ENCODE data around the gene PIK3R5. TPM values are rescaled to one million over a fixed set of nuclear protein-coding genes. Genes with fewer than 3 reads are reported as not detected.

PIK3R5 gene
- total RNA-seq, 1 donor from 2014 or later: 0.29 TPM

DNA sequence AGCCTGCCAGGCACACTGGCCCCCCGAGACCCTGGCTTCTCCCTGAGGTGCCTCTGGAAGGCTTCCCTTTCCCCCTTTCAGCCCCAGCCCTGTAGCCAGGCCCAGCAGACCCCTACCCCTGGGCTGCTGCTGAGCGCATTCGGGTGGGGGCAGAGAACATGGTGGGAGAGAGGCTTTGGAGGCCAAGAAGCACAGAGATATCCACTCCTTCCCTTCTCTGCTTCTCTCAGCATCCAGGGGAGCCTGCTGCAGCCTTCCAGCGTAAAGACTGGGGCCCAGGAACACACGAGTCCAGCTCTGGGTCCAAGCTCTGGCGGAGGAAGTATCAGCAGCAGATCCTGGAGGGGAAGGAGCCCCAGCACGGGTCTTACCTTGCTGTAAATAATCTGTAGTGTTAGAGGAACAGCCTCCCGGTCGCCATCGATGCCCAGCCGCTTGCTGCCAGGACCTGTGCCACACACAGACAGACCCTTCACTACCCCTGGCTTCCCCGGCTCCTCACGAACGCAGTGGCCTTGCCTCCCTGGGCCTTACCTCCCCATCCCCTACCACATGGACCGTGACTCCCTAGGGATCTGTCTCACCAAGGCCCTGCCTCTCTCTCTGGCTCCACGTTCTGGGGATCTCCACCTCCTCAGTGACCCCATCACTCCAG lies 81.0 kb downstream of the PIK3R5 start:
- H3K4me1 Mint-ChIP-seq (ENCODE audit: unreplicated experiment): no peaks in the 10 kb centered on the region
- no peak overlapping the region for H3K27ac Mint-ChIP-seq
- TF ChIP-seq, protein P1, sequence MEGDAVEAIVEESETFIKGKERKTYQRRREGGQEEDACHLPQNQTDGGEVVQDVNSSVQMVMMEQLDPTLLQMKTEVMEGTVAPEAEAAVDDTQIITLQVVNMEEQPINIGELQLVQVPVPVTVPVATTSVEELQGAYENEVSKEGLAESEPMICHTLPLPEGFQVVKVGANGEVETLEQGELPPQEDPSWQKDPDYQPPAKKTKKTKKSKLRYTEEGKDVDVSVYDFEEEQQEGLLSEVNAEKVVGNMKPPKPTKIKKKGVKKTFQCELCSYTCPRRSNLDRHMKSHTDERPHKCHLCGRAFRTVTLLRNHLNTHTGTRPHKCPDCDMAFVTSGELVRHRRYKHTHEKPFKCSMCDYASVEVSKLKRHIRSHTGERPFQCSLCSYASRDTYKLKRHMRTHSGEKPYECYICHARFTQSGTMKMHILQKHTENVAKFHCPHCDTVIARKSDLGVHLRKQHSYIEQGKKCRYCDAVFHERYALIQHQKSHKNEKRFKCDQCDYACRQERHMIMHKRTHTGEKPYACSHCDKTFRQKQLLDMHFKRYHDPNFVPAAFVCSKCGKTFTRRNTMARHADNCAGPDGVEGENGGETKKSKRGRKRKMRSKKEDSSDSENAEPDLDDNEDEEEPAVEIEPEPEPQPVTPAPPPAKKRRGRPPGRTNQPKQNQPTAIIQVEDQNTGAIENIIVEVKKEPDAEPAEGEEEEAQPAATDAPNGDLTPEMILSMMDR (conservative IDR thresholded peaks at IDR 0.05): no peak
- peaks cover 8% of the 10 kb centered on the region for H3K27me3 Mint-ChIP-seq
- DNase-seq (ENCODE audit: extremely low spot score, unreplicated experiment): no peak
- no peaks in the 10 kb centered on the region for H3K36me3 Mint-ChIP-seq
- H3K4me3 Mint-ChIP-seq: no peak overlapping the region
- no peaks in the 10 kb centered on the region for H3K9me3 Mint-ChIP-seq

DNA sequence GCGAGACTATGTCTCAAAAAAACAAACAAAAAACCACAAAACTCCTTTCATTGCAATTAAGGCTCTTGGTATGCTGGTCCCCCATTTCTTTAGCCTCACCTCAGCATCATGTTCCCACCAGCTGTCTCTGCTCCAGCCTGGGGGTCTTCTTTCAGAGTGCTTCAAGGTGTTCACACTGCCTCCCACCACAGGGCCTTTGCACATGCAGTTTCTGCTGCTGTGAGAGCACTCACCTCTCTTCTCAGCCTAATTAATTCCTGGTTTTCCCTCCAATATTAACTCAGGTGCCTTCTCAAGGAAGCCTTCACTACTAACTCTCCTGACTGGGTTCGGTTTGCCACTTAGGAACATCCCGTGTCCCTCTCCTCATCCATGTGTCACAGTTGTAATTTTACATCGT lies 82.2 kb downstream of the PIK3R5 start:
- Mint-ChIP-seq H3K27ac (no peak overlapping the region), H3K27me3 (peaks cover 12% of the 10 kb centered on the region), H3K9me3 (no peaks in the 10 kb centered on the region), H3K4me3 (no peak overlapping the region), H3K4me1 (ENCODE audit: unreplicated experiment) (no peaks in the 10 kb centered on the region), H3K36me3 (no peaks in the 10 kb centered on the region)
- no peak for DNase-seq (ENCODE audit: extremely low spot score, unreplicated experiment)
- TF ChIP-seq, protein P1 (conservative IDR thresholded peaks at IDR 0.05): no peak

DNA sequence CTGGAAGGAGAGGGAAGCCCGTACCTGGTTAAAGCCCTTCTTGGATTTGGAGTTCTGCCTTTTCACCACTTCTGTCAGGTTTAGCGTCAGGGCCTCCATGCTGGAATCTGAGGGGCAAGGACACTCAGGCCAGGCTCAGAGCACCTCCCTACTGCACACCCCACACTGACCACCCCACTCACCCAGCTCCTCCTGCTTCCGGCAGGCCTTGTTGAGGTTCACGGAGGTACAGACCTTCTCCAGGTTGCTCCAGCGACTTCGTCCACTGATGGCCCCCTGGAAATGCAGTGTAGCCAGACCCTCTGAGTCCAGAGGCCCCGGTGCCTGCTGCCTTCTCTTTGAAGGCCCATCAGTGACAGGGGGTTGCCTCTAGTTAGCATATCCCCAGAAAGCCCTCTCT lies 83.9 kb downstream of the PIK3R5 start:
- no peak overlapping the region for H3K27ac Mint-ChIP-seq
- no peaks in the 10 kb centered on the region for H3K4me1 Mint-ChIP-seq (ENCODE audit: unreplicated experiment)
- H3K36me3 Mint-ChIP-seq: no peaks in the 10 kb centered on the region
- TF ChIP-seq, protein P1 (conservative IDR thresholded peaks at IDR 0.05): no peak
- no peak for DNase-seq (ENCODE audit: extremely low spot score, unreplicated experiment)
- peaks cover 22% of the 10 kb centered on the region for H3K27me3 Mint-ChIP-seq
- H3K9me3 Mint-ChIP-seq: no peaks in the 10 kb centered on the region
- no peak overlapping the region for H3K4me3 Mint-ChIP-seq

DNA sequence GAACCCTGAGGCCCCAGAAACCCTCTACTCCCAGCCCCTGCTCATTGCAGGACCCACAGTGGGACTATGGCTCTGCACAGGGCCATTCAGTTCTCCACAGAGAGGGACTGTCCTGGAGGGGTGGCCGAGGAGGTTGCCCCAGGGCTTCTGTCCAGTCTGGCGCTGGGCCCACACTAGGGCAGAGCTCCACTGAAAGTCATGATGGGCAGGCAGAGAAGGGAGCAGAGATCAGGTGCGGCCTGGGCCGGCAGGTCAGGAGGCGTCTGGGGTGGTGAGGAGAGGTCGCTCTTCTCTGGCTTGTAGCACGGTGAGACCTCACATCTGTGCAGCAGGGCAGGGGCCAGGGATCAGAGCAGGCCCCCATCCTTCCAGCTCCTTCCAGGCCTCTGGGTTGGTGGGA lies 85.0 kb downstream of the PIK3R5 start:
- Mint-ChIP-seq H3K4me1 (ENCODE audit: unreplicated experiment) (no peaks in the 10 kb centered on the region), H3K9me3 (no peaks in the 10 kb centered on the region), H3K27me3 (peaks cover 22% of the 10 kb centered on the region), H3K27ac (no peak overlapping the region), H3K4me3 (no peak overlapping the region), H3K36me3 (no peaks in the 10 kb centered on the region)
- TF ChIP-seq, protein P1 (conservative IDR thresholded peaks at IDR 0.05): no peak
- DNase-seq (ENCODE audit: extremely low spot score, unreplicated experiment): no peak

- Mint-ChIP-seq H3K27me3 (peaks cover 25% of the 10 kb centered on the region), H3K27ac (no peak overlapping the region), H3K4me3 (no peak overlapping the region), H3K9me3 (no peaks in the 10 kb centered on the region), H3K4me1 (ENCODE audit: unreplicated experiment) (peaks cover 5% of the 10 kb centered on the region), H3K36me3 (no peaks in the 10 kb centered on the region)
- TF ChIP-seq, protein P1 (conservative IDR thresholded peaks at IDR 0.05): no peak
- no peak for DNase-seq (ENCODE audit: extremely low spot score, unreplicated experiment)
These were observed 86.1 kb downstream of the PIK3R5 start for GRCh38 chr17:8879410-8879809.
